T-helper 17 cell (primary cell): ENCODE data around the gene TRAPPC6A. TPM values are rescaled to one million over a fixed set of nuclear protein-coding genes. Genes with fewer than 3 reads are reported as not detected.

Experiments used
- ATAC-seq: fragments of 150-1000 bp; cut with Tn5 transposase; 2 replicates; pipeline ENCODE4 v1.10.0; 2021; ENCODE audit warnings: mild to moderate bottlenecking, moderate library complexity
- DNase-seq, 3 donors: peaks; one replicate each; pipeline versions ENCODE4 v3.0.0 to v3.0.0-alpha.2; 2020 to 2021
- H3K9me3 ChIP-seq: one replicate; pipeline ENCODE4 v1.7.0; 2013; ENCODE audit warnings: low read length, mild to moderate bottlenecking; ENCODE audit not compliant: control insufficient read depth, poor library complexity, severe bottlenecking
- H3K27ac Mint-ChIP-seq: one replicate; pipeline ENCODE4 v1.8.0; 2022; ENCODE audit warnings: mild to moderate bottlenecking, moderate library complexity, mixed read lengths
- H3K27me3 Mint-ChIP-seq: one replicate; pipeline ENCODE4 v1.8.0; 2022; ENCODE audit warnings: mixed read lengths
- H3K36me3 Mint-ChIP-seq: one replicate; pipeline ENCODE4 v1.8.0; 2022; ENCODE audit warnings: low read depth, mixed read lengths
- H3K4me1 Mint-ChIP-seq: one replicate; pipeline ENCODE4 v1.8.0; 2022; ENCODE audit warnings: mild to moderate bottlenecking, mixed read lengths
- H3K4me3 Mint-ChIP-seq: one replicate; pipeline ENCODE4 v1.8.0; 2022; ENCODE audit warnings: mild to moderate bottlenecking, moderate library complexity, mixed read lengths
- total RNA-seq, 4 donors: library from RNA in 2 of 4; stranded (reverse) in 2 of 4; gene quantifications; one replicate each; pipeline ENCODE4 v1.2.3 and lab custom pipeline; 2022 to 2026

Gene TRAPPC6A
- total RNA-seq, 2 donors from 2014 or later = 47.5 to 61.2 TPM

DNA sequence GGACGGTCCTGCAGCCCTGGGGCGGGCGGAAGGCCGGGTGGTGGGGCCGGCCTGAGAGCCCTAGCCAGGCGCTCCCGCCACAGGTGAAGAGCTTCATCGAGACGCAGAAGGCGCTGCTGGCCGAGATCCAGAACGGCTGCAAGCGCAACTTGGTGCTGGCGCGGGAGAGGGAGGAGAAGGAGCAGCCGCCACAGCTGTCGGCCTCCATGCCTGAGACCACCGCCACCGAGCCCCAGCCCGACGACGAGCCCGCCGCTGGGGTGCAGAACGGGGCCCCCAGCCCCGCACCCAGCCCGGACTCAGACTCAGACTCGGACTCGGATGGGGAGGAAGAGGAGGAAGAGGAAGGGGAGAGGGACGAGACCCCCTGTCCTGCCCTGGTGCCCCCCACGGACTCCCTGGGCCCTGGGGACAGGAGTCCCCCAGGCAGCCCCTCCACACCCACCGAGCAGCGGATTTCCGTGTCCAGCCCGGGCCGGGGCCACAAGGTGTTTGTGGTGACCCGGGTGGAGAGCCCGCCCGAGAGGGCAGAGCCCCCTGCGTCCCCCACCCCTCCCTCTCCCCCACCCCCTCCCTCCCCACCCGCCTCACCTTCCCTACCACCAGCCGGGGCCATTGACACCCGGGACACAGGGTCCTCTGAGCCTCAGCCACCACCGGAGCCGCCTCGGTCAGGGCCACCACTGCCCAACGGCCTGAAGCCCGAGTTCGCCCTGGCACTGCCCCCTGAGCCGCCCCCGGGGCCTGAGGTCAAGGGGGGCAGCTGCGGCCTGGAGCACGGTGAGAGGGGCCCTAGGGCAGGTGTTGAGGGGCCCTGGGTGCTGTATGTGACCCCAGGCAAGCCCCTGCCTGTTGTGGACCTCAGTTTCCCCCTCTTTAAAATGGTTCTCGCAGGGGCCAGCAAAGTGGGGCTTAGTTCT is 32.5 kb downstream of the TRAPPC6A start:
- H3K36me3 Mint-ChIP-seq = peaks cover 3% of the 10 kb centered on the region
- no peak for DNase-seq
- peaks cover 12% of the 10 kb centered on the region for H3K4me1 Mint-ChIP-seq
- ATAC-seq = no peak
- no peaks in the 10 kb centered on the region for H3K9me3 ChIP-seq
- H3K27me3 Mint-ChIP-seq = no peaks in the 10 kb centered on the region
- H3K27ac Mint-ChIP-seq = no peak overlapping the region
- no peak overlapping the region for H3K4me3 Mint-ChIP-seq

- H3K4me3 Mint-ChIP-seq = no peak overlapping the region
- no peaks in the 10 kb centered on the region for H3K9me3 ChIP-seq
- H3K36me3 Mint-ChIP-seq = peaks cover 3% of the 10 kb centered on the region
- DNase-seq (no peak), ATAC-seq (no peak)
- no peaks in the 10 kb centered on the region for H3K27me3 Mint-ChIP-seq
- peak overlapping the region; percentile 8 for H3K27ac Mint-ChIP-seq
- peaks cover 12% of the 10 kb centered on the region for H3K4me1 Mint-ChIP-seq
These were observed 33.4 kb downstream of the TRAPPC6A start for GRCh38 chr19:45144431-45145269.

- peaks cover 10% of the 10 kb centered on the region for H3K4me1 Mint-ChIP-seq
- ATAC-seq (no peak), DNase-seq (no peak)
- H3K9me3 ChIP-seq = no peaks in the 10 kb centered on the region
- H3K36me3 Mint-ChIP-seq = peaks cover 3% of the 10 kb centered on the region
- H3K27me3 Mint-ChIP-seq = no peaks in the 10 kb centered on the region
- H3K4me3 Mint-ChIP-seq = no peak overlapping the region
- H3K27ac Mint-ChIP-seq = no peak overlapping the region
These were observed 35.3 kb downstream of the TRAPPC6A start for GRCh38 chr19:45142726-45143110.

DNA sequence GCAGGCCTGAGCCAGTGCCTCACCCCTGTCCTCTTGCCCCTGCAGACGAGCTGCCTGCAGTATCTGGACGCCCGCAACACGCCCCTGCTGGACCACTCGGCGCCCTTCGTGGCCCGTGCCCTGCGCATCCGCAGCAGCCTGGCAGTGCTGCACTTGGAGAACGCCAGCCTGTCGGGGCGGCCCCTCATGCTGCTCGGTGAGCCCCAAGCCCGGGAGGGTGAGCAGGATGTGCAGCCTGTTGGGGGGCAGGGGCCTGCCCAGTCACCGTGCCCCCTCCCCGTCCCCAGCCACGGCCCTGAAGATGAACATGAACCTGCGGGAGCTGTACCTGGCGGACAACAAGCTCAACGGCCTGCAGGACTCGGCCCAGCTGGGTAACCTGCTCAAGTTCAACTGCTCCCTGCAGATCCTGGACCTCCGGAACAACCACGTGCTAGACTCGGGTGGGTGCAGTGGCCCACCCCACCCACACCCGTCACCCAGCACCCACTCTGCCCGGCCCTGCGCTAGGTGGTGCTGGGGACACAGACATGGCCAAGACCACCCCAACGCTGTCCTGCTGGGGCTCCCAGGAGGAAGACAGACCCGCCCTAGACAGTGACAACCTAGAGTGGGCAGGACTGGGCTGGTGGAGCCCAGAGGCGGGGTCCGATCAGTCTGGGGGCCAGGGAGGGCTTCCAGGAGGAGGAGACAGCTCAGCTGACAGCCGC is 35.9 kb downstream of the TRAPPC6A start:
- peaks cover 3% of the 10 kb centered on the region for H3K36me3 Mint-ChIP-seq

DNA sequence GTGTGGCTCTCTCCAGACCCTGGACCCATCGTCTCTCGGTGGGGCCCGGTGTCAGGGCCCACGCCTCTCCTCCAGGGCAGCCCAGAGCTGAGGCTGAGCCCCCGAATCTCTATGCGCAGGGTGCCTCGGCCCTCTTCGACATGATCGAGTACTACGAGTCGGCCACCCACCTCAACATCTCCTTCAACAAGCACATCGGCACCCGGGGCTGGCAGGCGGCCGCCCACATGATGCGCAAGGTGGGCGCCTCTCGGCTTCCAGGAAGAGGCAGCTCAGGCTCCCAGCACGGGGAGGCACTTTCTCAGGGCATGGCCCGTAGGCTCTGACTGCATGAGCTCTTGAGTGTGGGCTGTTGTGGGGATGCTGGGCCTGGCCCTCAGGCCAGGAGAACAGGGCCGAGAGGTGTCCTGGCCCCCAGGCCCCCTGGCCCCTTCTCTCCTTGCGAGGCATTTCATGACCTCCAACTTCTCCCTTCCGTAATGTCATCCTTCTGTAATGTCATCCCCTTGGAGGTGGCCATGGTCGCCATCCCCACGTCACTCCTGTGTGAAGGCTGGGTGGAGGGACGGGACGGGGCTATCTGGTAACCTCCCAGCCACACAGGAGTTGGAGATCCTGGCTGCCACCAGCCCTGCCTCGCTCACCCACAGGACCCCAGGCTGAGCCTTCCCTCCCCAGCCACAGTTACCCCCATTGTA is 36.7 kb downstream of the TRAPPC6A start:
- Mint-ChIP-seq H3K4me3 (no peak overlapping the region), H3K36me3 (peaks cover 3% of the 10 kb centered on the region), H3K27ac (no peak overlapping the region), H3K27me3 (no peaks in the 10 kb centered on the region), H3K4me1 (peaks cover 13% of the 10 kb centered on the region)
- DNase-seq (no peak), ATAC-seq (no peak)
- H3K9me3 ChIP-seq = no peaks in the 10 kb centered on the region

More for the DNA sequence above, 35.9 kb downstream of the TRAPPC6A start:
- Mint-ChIP-seq H3K4me1 (peaks cover 10% of the 10 kb centered on the region), H3K27me3 (no peaks in the 10 kb centered on the region), H3K4me3 (no peak overlapping the region), H3K27ac (no peak overlapping the region)
- no peaks in the 10 kb centered on the region for H3K9me3 ChIP-seq
- ATAC-seq = no peak
- DNase-seq = no peak

GRCh38 chr19:45140533-45140932 is 37.5 kb downstream of the TRAPPC6A start:
- no peak for ATAC-seq
- H3K9me3 ChIP-seq = no peaks in the 10 kb centered on the region
- no peak overlapping the region for H3K27ac Mint-ChIP-seq

DNA sequence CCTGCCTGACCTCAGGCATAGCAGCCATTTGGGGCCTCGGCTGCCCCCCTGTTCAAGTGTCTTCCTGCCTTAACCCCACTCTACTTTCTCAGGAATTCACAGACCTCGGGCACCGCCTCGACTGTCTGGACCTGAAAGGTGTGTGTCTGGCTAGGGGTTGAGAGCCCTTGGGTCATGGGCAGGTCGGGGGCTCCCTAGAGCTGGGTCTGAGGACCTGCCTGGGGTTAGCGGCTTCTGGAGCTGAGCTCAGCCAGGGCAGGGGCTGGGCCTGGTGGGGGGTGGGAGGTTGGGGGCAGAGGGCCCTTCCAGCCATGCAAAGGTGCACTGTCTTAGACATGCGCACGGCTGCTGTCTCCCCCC is 37.9 kb downstream of the TRAPPC6A start:
- no peaks in the 10 kb centered on the region for H3K9me3 ChIP-seq
- Mint-ChIP-seq H3K4me1 (peaks cover 13% of the 10 kb centered on the region), H3K27me3 (no peaks in the 10 kb centered on the region), H3K4me3 (no peak overlapping the region), H3K36me3 (peaks cover 3% of the 10 kb centered on the region), H3K27ac (no peak overlapping the region)
- DNase-seq (no peak), ATAC-seq (no peak)

More at GRCh38 chr19:45140533-45140932, 37.5 kb downstream of the TRAPPC6A start:
- Mint-ChIP-seq H3K4me3 (no peak overlapping the region), H3K36me3 (peaks cover 3% of the 10 kb centered on the region), H3K27me3 (no peaks in the 10 kb centered on the region), H3K4me1 (peaks cover 13% of the 10 kb centered on the region)
- no peak for DNase-seq

GRCh38 chr19:45139286-45140143 is 38.5 kb downstream of the TRAPPC6A start:
- Mint-ChIP-seq H3K4me3 (no peak overlapping the region), H3K4me1 (peaks cover 13% of the 10 kb centered on the region), H3K36me3 (peaks cover 3% of the 10 kb centered on the region), H3K27ac (no peak overlapping the region), H3K27me3 (no peaks in the 10 kb centered on the region)
- ATAC-seq (no peak), DNase-seq (no peak)
- H3K9me3 ChIP-seq = no peaks in the 10 kb centered on the region

DNA sequence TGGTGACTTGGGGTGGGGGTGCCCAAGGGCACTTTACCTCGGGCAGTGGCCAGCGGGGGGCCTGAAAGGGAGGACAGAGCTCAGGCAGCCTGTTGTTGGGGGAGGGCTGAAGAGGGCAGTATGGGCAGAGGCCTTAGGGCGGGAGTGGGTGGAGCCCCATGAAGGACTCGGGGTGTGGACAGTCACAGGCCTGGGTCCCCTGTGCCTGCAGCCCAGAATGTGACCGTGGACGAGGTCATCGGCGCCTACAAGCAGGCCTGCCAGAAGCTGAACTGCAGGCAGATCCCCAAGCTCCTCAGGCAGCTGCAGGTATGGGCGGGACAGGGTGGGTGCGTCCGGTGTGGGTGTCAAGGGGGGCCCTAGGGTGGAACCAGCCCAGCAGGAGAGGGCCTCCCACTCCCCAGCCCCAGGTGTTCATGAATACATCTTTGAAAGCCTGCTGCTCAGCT is 39.7 kb downstream of the TRAPPC6A start:
- H3K4me1 Mint-ChIP-seq = peaks cover 17% of the 10 kb centered on the region
- no peak overlapping the region for H3K4me3 Mint-ChIP-seq
- no peak for ATAC-seq
- peak overlapping the region; percentile 78 for H3K27ac Mint-ChIP-seq
- H3K36me3 Mint-ChIP-seq = peaks cover 3% of the 10 kb centered on the region
- no peak for DNase-seq
- no peaks in the 10 kb centered on the region for H3K27me3 Mint-ChIP-seq
- no peaks in the 10 kb centered on the region for H3K9me3 ChIP-seq

DNA sequence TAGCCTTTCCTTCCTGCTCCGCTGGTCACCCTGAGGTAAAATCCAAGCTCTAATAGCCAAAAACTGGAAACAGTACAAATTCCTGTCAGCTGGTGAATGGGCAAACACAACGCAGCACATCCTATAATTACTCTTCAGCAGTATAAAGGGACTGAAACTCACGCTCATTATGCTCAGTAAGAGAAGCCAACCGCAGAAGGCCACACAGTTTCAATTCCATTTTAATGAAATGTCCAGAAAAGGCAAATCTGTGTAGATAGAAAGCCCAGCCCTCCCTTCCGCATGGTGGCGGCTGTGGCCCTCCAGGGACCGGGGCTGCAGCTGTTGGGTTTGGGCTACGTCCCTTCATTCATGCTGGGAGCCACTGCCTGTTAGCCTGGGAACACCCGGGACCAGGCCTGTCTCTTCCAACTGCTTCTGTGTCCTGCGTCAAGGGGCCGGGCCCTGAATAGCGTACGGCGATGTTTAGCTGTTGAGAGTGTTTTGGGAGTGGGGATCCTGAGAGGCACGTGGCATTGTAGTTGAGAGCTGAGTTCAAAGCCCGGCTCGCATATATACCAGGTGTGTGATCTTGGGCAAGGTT is 40.8 kb downstream of the TRAPPC6A start:
- no peaks in the 10 kb centered on the region for H3K9me3 ChIP-seq
- Mint-ChIP-seq H3K4me3 (no peak overlapping the region), H3K4me1 (peaks cover 14% of the 10 kb centered on the region), H3K36me3 (no peaks in the 10 kb centered on the region), H3K27me3 (no peaks in the 10 kb centered on the region), H3K27ac (peak overlapping the region; percentile 78)
- DNase-seq (no peak), ATAC-seq (no peak)

DNA sequence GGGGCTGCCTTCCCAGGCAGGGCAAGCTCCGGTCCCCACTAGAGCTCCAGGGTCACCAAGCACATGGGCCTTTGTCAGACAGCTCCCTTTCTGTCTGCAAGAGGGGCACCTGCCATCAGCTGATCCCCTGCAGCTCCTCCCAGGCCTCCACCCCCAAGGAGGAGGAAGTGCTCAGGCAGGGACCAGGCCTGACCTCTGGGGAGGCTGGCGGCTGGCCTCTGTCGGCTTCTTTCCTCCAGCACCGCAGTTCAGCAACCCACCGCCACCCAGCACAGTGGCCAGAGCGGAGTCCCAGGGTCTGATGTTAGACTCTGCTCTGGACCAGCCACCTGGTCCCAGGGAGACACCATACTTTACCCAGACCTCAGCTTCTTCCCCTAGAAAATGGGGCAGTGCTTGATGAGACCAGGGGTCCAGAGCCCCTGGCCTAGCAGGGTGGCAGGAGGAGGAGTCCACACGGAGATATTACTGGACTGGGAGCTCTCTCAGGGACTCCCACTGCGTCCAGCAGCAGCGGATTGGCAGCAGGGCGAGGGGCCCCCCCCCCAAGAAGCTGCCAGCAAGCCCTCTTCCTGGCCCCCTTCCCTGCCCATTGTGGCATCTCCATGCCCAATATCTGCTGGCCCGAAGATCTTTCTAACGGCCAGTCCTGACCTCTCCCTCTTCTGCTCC is 41.4 kb downstream of the TRAPPC6A start:
- no peak overlapping the region for H3K27ac Mint-ChIP-seq
- DNase-seq (no peak), ATAC-seq (no peak)
- no peaks in the 10 kb centered on the region for H3K27me3 Mint-ChIP-seq
- H3K9me3 ChIP-seq = no peaks in the 10 kb centered on the region
- H3K36me3 Mint-ChIP-seq = no peaks in the 10 kb centered on the region
- peaks cover 17% of the 10 kb centered on the region for H3K4me1 Mint-ChIP-seq
- H3K4me3 Mint-ChIP-seq = no peak overlapping the region
